Mammary epithelial cell (primary cell): ENCODE measurements around the gene AMPH.

Experiments
- CTCF ChIP-seq, 2 donors: IDR thresholded peaks in 1 of 2; conservative IDR thresholded peaks in 1 of 2; 2 replicates each; pipeline ENCODE4 v1.5.1; 2011 to 2012; ENCODE audit warnings: inconsistent platforms in 2 of 2, low read length in 2 of 2, mild to moderate bottlenecking in 2 of 2, control low read depth in 1 of 2, low read depth in 1 of 2; ENCODE audit not compliant: insufficient read depth in 1 of 2; ENCODE audit errors: extremely low read depth in 1 of 2
- EZH2 ChIP-seq: IDR thresholded peaks from 2 replicates; pipeline ENCODE4 v1.6.1; 2012; ENCODE audit warnings: low read length, inconsistent platforms, borderline replicate concordance

DNA sequence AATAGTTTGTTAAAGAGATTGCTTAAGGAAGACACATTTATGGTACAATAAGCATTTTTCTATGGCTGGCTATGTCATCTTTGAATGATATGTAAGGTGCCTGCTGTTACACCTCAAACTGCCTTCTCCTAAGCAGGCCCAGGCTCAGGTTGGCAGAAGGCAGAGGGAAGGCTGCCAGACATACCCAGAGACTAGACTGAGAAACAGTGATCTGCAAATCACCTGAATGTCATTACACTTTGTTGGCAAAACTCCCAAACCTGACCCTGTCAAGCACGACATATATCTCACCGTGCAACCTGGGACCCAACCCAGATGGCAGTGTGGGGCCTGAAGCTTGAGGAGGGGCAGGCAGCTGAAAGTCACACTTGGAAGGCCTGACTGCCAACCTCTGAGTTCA lies 221.1 kb downstream of the AMPH start:
- TF ChIP-seq CTCF (conservative IDR thresholded peaks at IDR 0.05 in 1 of 2, IDR thresholded peaks at IDR 0.05 in 1 of 2; ENCODE audit: extremely low read depth in 1 of 2, insufficient read depth in 1 of 2, low read depth in 1 of 2, low read length in 2 of 2) (no peak), EZH2 (no peak)
